Epidermal melanocyte (primary cell): ENCODE results near the gene LAPTM5.

Experiments used
- DNase-seq: peaks from one replicate; pipeline ENCODE4 v3.0.0; 2011; ENCODE audit warnings: low spot score; ENCODE audit not compliant: insufficient read length

Gene LAPTM5

DNA sequence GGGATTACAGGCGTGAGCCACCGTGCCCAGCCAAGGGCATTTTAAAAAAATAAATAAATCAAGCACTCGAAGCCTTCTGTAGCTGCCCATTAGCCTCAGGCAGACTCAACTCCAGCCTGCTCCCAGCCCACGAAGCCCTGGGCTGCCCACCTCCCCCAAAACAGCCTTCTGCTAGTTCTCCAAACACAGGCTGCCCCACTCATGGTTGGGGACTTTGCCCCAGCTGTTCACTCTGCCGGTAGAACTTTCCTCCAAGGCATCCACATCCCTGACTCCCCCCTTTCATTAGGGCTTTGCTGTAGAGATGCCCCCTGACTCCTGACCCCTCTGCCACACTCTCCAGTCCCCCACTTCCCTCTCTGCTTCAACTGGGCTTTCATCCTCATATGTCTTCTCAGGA is 29.7 kb upstream of the LAPTM5 start:
- DNase-seq, result no peak

- peak; percentile 95 for DNase-seq
Observed at GRCh38 chr1:30786264-30786991, 28.9 kb upstream of the LAPTM5 start.

- no peak for DNase-seq
Observed at GRCh38 chr1:30785714-30786113, 28.1 kb upstream of the LAPTM5 start.

DNA sequence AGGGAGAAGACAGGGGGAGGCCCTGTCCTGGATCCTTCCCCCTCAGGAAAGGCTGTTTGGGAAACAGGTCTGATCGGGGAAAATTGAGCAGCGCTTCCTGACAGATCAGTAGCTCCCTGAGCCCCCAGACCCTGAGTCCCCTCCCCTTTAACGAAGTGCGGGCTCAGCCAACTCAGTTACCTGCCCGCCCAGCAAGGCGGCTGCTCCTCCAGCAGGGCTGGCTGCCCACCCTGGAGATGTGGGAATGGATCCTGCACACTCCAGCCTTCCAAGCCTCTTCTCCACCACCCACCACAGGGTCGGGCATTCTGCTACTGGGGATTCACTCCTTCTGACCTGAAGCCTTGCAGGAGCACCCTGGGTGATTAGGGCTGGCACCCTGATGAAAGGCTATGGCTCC is 27.6 kb upstream of the LAPTM5 start:
- DNase-seq, result no peak

DNA sequence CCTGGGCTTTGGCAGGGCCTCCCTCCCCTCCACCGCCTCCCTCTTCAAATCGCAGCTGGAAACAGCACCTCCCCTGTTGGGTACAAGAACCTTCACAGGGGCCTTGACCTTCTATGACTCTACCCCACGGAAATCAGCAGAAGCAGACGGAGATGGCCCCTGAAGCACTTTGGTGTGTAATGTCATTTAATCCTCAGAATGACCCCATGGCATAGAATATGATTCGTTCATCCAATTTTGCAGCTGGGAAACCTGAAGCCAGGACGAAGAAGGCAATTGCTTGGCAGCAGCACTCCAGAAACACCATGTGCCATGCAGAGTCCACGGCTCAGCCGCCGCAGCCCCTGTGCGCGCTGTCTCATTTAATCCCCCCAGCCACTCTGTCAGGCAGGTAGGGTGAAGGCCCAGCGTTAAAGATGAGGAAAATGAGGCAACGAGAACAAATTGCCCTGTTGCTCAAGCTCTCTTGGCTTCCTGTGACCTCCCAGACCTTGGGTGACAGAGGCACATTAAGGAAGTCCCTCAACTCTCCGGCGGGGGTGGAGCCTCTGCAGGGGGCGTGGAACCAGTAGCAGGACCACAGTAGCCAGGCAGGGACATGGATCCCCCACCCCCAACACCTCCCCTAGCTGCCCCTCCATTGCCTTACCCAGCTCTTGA is 25.8 kb upstream of the LAPTM5 start:
- DNase-seq, result no peak

DNA sequence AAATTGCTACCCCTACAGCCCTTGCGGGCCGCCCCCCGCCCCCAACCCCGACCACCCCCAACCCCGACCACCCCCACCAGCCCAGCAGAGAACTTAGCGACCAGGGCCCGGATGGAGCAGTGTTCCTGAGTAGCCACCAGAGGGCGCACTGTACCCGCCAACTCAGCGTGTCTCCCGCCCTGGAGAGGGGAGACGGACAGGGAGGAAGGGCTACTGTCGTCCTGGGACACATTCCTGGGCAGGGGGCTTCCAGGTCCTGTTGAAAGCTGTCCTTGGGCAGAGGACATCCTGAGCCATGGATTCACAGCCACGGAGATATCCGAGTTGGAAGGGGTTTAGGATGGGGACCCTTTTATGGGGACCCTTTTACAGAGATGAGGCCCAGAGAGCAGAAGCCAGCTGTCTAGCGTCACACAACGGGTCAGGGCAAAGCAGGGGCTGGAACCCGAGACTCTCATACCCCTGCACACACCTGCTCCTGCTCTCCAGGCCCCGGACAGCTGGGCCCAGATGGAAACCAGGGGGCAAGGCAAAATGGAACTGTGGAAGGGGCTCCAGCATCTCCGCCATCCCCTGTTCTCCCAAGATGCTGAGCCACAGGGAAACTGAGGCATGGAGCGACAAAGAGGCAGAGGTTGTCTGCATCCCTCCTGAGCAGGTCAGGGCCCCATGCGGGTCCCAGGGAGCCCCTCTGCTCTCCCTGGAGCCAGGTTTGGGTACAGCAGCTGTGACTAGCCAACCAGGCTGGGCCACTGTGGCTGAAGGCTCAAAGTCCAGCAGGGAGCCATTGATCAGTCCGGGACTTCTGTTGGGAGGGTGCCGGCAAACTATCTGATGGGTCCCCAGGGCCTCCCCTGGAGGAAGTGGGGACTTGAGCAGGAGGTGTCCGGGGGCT is 25.0 kb upstream of the LAPTM5 start:
- DNase-seq, result peak; percentile 71

- no peak for DNase-seq
Observed at GRCh38 chr1:30781906-30782305, 24.3 kb upstream of the LAPTM5 start.

- DNase-seq, result no peak
Observed at GRCh38 chr1:30780409-30780808, 22.8 kb upstream of the LAPTM5 start.

DNA sequence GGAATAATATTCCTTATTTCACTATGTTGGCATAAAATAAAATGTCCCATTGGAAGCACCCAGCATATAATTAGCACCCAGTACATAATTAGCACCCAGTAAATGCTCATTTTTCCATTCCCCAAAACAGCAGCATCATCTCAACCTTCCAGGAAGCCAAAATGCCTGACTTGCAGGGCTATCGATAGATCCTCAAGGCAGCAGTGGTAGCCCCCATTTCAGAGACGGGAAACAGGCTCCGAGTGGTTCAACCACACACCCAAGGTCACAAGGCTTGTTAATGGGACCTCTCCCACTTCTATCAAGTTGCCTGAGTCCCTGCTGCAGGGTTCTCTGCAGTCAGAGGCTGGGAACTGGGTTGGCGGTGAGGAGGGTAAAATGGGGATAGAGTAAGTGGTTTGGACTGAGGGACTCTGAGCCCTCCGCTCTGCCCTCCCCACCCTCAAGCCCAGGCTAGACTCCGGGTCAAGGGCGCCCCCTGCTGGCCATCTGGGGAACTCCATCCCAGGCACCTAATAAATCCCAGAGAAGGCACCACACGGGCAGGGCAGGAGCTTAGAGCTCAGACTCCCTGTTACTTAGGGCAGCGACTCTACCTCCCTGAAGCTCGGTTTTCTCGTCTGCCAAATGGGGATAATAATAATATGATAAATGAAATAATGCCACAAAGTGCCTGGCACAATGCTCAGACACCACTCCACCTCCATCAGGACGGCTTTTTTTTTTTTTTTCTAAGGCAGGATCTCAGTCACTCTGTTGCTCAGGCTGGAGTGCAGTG is 21.9 kb upstream of the LAPTM5 start:
- DNase-seq, result peak; percentile 88

DNA sequence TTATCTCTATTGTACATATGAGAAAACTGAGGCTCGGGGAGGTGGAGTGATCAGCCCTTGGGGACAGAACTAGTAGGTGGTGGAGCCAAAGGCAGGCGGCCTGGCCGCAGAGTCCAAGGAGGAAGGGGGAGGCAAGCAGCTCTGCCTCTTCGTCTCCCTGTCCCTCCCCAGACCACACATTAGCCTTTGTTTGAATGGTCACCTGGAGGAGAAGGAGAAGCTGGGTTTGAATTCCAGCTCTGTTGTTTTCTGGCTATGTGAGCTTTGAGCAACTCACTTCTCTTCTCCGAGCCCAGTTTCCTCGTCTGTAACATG is 21.4 kb upstream of the LAPTM5 start:
- DNase-seq, result no peak

DNA sequence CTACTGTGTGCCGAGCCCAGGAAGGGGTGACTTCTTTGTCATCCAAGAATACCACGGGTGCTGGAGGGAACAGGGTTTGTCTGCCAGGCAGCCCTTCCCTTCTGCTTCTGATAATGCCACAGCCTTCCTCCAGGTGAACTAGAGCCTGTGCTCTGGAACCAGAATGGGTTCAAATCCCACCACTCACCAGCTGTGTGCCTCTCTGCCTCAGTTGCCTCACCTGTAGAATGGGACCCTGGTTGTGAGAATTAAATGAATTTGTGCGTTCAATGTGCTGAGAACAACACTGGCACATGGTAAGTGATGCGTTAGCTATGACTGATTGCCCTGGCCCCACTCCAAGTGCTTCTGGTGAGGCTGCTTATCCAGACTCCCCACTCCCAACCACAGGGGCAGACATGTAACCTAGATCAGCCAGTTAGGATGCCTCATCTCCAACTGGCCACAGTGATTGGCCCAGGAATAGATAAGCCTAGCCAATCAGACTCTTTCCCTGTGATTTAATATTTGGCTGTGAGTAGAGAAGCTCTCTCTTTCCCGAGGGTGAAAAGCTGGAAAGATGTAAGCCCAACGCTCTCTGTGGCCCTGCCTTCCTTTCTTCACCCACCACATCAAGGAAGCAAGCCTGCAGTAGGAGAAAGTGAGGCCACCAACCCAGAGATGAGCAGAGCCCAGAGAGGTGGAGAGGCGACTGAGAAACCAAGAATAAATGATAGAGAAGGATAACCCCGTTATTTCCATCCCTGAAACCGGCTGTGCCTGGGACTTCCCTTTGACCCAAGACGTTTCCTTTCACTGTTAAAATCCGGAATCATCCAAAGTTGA is 20.8 kb upstream of the LAPTM5 start:
- no peak for DNase-seq

GRCh38 chr1:30777904-30778153 is 20.3 kb upstream of the LAPTM5 start:
- no peak for DNase-seq

GRCh38 chr1:30777060-30777903 is 19.7 kb upstream of the LAPTM5 start:
- DNase-seq, result no peak

- no peak for DNase-seq
Observed at GRCh38 chr1:30776097-30777059, 18.8 kb upstream of the LAPTM5 start.

DNA sequence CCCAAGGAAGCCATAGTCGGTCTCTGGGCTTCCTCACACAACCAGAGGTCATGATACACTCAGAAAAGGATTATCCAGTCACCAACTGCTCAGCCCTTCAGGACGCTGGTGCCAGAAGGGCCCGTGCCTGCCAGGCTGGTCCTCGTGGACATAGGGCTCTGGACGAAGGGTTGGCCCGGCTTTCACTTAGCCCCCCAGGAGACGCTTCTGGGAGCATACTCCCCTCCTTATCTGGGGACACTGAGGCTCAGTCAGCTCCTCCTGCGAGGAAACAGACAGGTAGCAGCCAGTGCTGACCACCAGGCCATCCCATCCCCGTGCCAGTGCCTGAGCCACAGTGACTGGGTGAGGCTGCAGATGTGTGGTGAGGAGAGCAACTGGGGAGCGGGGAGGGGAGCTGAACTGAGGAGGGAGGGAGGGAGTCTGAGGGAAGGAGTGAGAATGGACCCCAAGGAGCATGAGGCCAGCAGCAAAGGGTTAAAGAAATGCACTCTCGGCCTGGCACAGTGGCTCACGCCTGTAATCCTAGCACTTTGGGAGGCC is 17.9 kb upstream of the LAPTM5 start:
- DNase-seq, result no peak

- no peak for DNase-seq
Observed at GRCh38 chr1:30774550-30775432, 17.2 kb upstream of the LAPTM5 start.

DNA sequence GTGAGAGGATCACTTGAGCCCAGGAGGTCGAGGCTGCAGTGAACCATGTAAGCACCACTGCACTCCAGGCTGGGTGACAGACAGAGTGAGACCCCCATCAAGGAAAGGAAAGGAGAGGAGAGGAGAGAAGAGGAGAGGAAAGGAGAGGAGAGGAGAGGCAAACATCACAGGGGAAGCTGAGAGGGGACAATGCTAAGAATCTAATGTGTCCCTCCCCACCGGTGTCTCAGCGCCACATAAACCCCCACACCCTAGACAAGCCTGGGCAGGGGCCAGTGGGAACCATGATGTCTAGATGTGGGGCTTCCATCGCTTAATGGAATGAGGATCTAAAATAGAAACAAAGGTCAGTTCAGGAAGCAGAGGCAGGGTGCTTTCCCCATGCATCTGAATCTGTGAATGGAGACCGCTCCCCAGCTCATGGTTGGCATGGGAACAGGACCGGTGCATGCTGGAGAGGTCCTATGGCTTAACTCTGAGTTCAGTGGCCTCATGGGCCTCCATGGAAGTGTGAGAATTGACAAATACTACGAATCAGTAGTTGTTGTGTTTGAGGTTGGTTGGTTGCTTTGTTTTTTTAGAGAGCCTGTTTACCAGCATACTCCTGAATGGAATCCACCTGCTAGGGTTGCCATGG is 16.3 kb upstream of the LAPTM5 start:
- no peak for DNase-seq
